Stimulated activated CD4-positive, alpha-beta T cell treated with anti-CD3 and anti-CD28 coated beads, Interleukin-15, amount 100 ng/mL, for 24 hours (primary cell): ENCODE measurements around the gene KIF22.
A peak's percentile ranks its signal among the peaks of the same experiment; 100 is the strongest.
"Not testable (repeated sequence)": the region's sequence is repeated elsewhere in the genome, so short reads cannot be mapped to it uniquely, and the experiment has no call there.

Experiments used
- DNase-seq: peaks from one replicate; pipeline ENCODE4 v3.0.0-alpha.2; 2020

Gene KIF22

GRCh38 chr16:29815793-29816693 is 25.5 kb downstream of the KIF22 start, which contains the start of gene PAGR1:
PAGR1 (plus strand) TSS chr16:29816152; CDS start chr16:29816526, 374 bp downstream.
- peak; percentile 98 for DNase-seq

- DNase-seq = peak; percentile 86
These were observed 26.3 kb downstream of the KIF22 start for GRCh38 chr16:29816694-29817441.

GRCh38 chr16:29818082-29818481 is 27.5 kb downstream of the KIF22 start:
- DNase-seq = no peak

- no peak for DNase-seq
These were observed 29.0 kb downstream of the KIF22 start for GRCh38 chr16:29819506-29819905.

GRCh38 chr16:29820271-29820701 is 29.7 kb downstream of the KIF22 start, which contains the start of gene MVP:
MVP (plus strand) TSS chr16:29820462; CDS start chr16:29830550, 10,088 bp downstream.
- peak; percentile 74 for DNase-seq

GRCh38 chr16:29820730-29821642 is 30.4 kb downstream of the KIF22 start:
- peak; percentile 69 for DNase-seq

GRCh38 chr16:29821643-29822115 is 31.1 kb downstream of the KIF22 start:
- no peak for DNase-seq

- DNase-seq = no peak
These were observed 34.1 kb downstream of the KIF22 start for GRCh38 chr16:29824589-29825144.

GRCh38 chr16:29825145-29826044 is 34.8 kb downstream of the KIF22 start:
- peak; percentile 67 for DNase-seq

- DNase-seq = no peak
These were observed 35.8 kb downstream of the KIF22 start for GRCh38 chr16:29826342-29826695.

- DNase-seq = no peak
These were observed 40.2 kb downstream of the KIF22 start for GRCh38 chr16:29830774-29831173.

- DNase-seq = no peak
These were observed 40.9 kb downstream of the KIF22 start for GRCh38 chr16:29831490-29831889.

- DNase-seq = not testable (repeated sequence)
These were observed 42.7 kb downstream of the KIF22 start for GRCh38 chr16:29833219-29833618.

- DNase-seq = peak; percentile 59
These were observed 43.5 kb downstream of the KIF22 start for GRCh38 chr16:29834079-29834478.

- no peak for DNase-seq
These were observed 45.4 kb downstream of the KIF22 start for GRCh38 chr16:29835926-29836325.

- no peak for DNase-seq
These were observed 46.1 kb downstream of the KIF22 start for GRCh38 chr16:29836623-29837022.

GRCh38 chr16:29837841-29838240 is 47.3 kb downstream of the KIF22 start:
- no peak for DNase-seq

- no peak for DNase-seq
These were observed 49.3 kb downstream of the KIF22 start for GRCh38 chr16:29839822-29840221.

GRCh38 chr16:29840240-29840639 is 49.7 kb downstream of the KIF22 start:
- DNase-seq = no peak

GRCh38 chr16:29841631-29842030 is 51.1 kb downstream of the KIF22 start:
- no peak for DNase-seq

- no peak for DNase-seq
These were observed 52.3 kb downstream of the KIF22 start for GRCh38 chr16:29842732-29843346.
